Left renal pelvis (tissue), 4 donors: Measurements from ENCODE around the gene PDE4B. TPM values are rescaled to one million over a fixed set of nuclear protein-coding genes. Genes with fewer than 3 reads are reported as not detected.

Source experiments
- DNase-seq, 4 donors: peaks; one replicate each; pipeline ENCODE4 v3.0.0-alpha.2; 2013; ENCODE audit warnings: low read depth in 4 of 4, low spot score in 3 of 4
- polyA plus RNA-seq, 4 donors: library from polyadenylated mRNA; unstranded; fragments of 120-200 nt; gene quantifications; one replicate each; pipeline ENCODE4 v1.2.1, GENCODE V29; 2013; ENCODE audit not compliant: insufficient read length in 4 of 4

PDE4B gene
- polyA plus RNA-seq = 10 to 100 TPM in 1 of 4 donors, 1 to 10 TPM in 3; 6.5 to 11.2 (median 8.3) TPM

DNA sequence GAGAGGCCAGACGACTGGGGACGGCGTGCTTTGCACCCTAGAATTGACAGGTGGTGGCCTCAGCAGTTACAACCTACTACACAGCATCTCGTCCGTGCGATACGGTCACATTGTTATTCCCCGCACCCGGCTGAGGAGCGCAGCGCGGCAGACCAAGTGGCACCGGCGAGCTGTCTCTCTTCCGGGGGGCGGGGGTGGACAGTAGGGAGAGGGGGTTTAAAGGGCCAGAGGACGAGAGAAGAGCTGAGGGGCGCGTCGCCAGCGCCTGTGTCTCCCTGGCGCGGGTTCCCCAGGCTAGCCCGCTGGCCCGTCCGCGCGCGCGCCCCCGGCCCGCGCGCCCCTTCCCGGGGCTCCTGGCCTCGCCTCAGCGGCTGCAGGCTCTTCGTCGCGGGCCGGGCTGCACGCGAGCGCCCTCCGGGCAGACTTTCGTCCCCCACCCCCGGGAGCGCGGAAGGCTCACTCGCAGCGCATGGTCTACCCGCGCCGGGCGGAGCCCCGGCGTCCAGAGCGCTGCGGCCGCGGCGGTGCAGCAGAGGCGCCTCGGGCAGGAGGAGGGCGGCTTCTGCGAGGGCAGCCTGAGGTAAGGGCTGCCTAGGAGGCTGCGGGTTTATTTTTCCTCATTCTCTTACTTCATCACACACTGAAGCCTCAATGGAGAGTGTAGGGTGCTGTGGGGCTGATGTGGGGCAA, at the start of gene PDE4B:
PDE4B (plus strand) TSS at position 227 of the 690 bp plus-strand sequence.
- DNase-seq = peak in 1 of 4 donors; percentile 29

DNA sequence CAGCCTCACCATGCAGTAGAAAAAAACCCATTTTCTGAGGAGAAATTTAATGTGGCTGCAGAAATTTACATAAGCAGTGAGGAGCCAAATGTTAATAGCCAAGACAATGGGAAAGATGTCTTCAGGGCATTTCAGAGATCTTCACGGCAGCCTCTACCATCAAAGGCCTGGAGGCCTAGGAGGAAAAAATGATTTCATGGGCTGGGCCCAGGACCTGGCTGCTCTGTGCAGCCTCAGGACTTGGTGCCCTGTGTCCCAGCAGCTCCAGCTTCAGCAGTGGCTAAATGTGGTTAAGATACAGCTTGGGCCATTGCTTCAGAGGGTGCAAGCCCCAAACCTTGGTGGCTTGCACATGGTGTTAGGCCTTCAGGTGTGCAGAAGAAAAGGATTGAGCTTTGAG, 48.0 kb upstream of the PDE4B start:
- DNase-seq = no peak

- DNase-seq = no peak
Observed at GRCh38 chr1:65751961-65752360, 40.7 kb upstream of the PDE4B start.

DNA sequence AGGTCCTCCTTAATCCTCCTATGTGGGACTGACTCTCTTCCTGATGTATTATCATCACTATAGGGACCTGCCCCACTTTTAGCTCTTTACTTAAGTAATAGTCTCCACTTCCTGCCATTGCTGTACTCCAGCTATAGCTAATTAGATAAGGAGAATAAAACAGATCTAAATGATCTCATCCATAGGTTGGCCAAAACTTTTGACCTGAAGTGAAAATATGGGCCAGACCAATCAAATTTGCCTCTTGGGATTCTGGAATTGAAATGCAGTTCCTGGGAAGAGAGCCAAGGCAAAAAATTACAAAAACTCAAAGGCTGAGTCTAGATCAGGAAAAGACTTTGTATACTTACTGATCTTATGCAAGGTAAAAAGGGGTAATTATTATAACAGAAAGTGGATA, 36.1 kb upstream of the PDE4B start:
- DNase-seq = no peak

- DNase-seq = no peak
Observed at GRCh38 chr1:65757531-65757930, 35.2 kb upstream of the PDE4B start.

DNA sequence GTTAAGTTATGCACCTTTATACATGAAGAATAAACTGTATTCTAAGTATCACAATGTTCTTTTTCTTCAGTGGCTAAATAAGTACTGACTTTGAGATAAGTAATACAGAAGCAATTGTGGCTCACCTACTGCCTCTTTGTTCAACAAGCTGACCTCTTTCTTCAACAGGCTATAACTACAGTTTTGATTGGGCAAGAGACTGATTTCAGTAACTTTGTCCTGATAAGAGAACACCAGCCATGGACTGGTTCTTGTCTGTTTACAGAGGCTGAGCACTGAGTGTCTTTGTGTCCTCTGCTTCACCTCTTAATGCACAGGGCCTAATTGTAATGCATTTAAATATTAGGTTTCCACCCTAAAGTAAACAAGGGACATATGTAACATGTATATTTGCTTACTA, 34.6 kb upstream of the PDE4B start:
- no peak for DNase-seq

DNA sequence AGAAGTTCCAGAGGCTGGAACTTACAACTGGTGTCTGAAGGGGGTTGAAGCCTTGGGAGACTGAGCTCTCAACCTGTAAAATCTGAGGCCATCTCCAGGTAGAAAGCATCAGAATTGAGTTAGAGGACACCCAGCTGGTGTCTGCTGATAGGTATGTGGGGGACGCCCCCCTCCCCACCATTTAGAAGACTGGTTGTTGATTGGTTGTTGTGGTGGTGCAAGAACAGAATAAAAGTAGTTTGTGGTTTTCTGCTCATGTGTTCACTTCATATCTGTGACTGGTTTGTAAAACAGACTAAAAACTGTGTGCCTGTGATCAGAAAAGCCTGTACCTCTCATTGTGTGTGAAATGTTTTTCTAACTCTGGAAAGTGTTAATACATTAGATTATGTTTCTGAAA, 33.2 kb upstream of the PDE4B start:
- DNase-seq = no peak

DNA sequence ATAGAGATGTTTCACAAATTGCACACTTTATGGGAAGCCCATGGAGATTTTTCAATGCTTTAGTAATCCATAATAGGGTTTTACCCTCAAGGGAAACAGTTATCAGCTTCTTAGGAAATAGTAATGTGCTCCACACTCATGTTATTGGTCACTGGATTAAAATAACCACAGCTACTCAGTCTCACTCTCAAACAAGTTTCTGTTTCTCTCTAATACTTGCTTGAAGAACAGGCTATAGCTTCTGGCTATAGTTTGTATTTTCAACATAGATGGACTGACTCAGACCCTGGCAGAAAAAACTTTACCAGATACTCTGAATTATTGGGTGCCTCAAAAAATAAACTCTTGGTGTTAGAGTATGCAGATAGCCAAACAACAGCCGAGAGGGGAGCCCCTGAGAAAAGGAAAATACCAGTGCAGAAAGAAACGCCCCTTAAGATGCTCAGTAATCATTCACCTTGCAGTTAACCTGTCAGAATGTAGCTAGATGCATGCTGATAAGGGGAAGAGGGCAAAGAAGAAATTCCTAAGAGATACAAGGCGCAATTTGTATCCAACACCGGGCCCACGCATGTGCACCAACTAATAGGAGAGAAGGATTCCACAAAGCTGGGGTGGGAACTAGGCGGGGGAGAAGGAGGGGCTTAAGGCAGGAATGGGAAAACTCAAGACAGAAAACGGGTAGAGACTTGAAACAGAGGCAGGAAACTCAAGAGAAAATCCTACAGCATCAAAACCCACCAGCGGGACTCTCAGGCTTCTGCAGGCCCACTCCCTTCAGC, 30.4 kb upstream of the PDE4B start:
- no peak for DNase-seq

GRCh38 chr1:65764052-65764451, 28.6 kb upstream of the PDE4B start:
- no peak for DNase-seq

- DNase-seq = no peak
Observed at GRCh38 chr1:65765631-65766030, 27.1 kb upstream of the PDE4B start.

DNA sequence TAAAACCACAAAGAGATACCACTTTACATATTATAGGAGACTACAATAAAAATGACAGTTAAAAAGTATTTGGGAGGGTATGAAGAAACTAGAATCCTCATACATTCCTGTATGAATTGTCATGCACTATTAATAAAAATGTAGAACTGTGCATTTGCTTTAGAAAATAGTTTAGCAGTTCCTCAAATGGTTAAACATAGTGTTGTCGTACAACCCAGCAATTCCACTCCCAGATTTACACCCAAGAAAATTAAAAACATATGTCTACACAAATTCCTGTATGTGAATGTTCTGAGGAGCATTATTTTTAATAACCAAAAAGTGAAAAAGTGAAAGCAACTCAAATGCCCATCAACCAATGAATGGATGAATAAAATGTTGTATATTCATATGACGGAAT, 23.1 kb upstream of the PDE4B start:
- no peak for DNase-seq

DNA sequence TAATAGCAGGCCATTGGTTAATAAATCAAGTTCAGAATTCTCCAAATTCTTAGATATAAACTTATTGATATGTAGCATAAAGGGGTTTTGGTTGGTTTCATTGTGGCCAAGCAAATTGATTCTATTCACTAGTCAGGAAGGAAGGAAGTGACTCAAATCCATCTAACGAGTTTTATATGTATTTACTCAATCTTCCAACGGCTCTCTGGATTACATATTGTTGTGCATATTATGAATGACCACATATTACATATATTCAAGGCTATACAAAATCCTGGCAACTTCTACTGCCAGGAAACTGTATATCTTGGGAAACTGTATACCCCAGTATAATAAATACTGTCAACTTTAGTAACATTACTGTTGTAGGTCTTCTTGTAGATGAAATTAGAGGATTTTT, 20.1 kb upstream of the PDE4B start:
- DNase-seq = no peak

GRCh38 chr1:65773391-65774123, 19.1 kb upstream of the PDE4B start:
- no peak for DNase-seq

GRCh38 chr1:65788762-65789161, 3.9 kb upstream of the PDE4B start:
- no peak for DNase-seq

DNA sequence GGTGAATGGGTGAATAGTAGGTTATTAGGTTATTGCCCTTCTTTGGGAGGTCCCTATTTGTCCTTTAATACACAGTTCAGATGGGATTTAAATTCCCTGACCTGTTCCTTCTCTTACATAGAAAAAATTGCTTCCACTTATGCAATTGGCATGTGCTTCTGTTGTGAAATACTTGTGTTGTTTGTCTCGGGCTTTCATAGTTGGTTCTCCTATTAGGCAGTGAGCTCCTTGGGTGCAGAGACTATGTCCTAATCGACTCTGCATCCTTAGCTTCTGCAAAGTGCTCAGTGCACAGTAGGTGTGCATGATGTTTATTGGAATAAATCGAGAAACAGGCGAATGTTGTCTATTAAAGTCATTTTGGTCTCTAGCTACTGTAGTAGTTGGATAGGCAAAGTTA, 1.3 kb upstream of the PDE4B start:
- DNase-seq = no peak

- DNase-seq = no peak
Observed at GRCh38 chr1:65791801-65792668, 660 bp upstream of the PDE4B start.

GRCh38 chr1:65793359-65793732, 651 bp downstream of the PDE4B start:
- no peak for DNase-seq

- DNase-seq = no peak
Observed at GRCh38 chr1:65795311-65795710, 2.6 kb downstream of the PDE4B start.

- DNase-seq = no peak
Observed at GRCh38 chr1:65799601-65800000, 6.9 kb downstream of the PDE4B start.

- no peak for DNase-seq
Observed at GRCh38 chr1:65804584-65804983, 11.9 kb downstream of the PDE4B start.

DNA sequence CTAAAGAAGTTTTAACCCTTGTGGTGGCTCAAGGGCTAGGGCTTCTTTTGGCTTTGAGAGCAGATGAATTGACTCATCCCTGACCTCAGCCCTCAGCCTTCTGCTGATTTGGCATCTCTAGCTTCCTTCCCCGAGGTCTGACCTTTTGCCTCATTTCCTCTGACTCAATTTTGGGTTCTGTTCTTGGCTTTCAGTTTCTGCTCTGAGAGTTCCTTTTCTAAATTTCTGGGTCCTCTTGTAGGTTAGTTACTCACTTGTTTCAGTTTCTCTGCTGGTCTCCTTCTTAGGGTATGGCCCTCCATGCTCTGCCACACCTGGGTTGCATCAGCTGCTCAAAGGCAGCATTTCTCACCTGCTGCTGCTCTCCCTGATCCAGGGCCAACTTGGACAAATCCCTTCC, 19.4 kb downstream of the PDE4B start:
- DNase-seq = no peak
